ENCODE measurements around the gene SLC35G6. TPM values are rescaled to one million over a fixed set of nuclear protein-coding genes. Genes with fewer than 3 reads are reported as not detected.

Gene SLC35G6
- total RNA-seq, 2 donors from 2014 or later = not detected

- DNase-seq (ENCODE audit: low spot score) = no peak
- no peak overlapping the region for H3K4me3 ChIP-seq
- TF ChIP-seq POLR2AphosphoS5 (IDR thresholded peaks at IDR 0.05) (no peak), POLR2A (IDR thresholded peaks at IDR 0.05) (no peak), CTCF (IDR thresholded peaks at IDR 0.05) (no peak)
- H3K9me3 ChIP-seq = no peaks in the 10 kb centered on the region
- intact Hi-C loops (cut with DNase I) = no loop called here
- H3K27ac ChIP-seq = no peak overlapping the region
- 76% methylated on average over 8 of the region's 8 CpGs for WGBS
- H3K27me3 ChIP-seq (replicated peaks; ENCODE audit: insufficient read depth) = no peaks in the 10 kb centered on the region
- no peaks in the 10 kb centered on the region for H3K36me3 ChIP-seq
- H3K4me1 ChIP-seq (replicated peaks) = peaks cover 2% of the 10 kb centered on the region
Observed at GRCh38 chr17:7490144-7490543, 8.9 kb downstream of the SLC35G6 start.

- WGBS = 93% methylated on average over 1 of the region's 1 CpG
- H3K27ac ChIP-seq = no peak overlapping the region
- no peaks in the 10 kb centered on the region for H3K9me3 ChIP-seq
- no peaks in the 10 kb centered on the region for H3K27me3 ChIP-seq (replicated peaks; ENCODE audit: insufficient read depth)
- DNase-seq (ENCODE audit: low spot score) = no peak
- H3K4me1 ChIP-seq (replicated peaks) = no peaks in the 10 kb centered on the region
- peaks cover 4 to 10% of the 10 kb centered on the region in 2 donors for H3K36me3 ChIP-seq
- H3K4me3 ChIP-seq = no peak overlapping the region
- TF ChIP-seq POLR2A (IDR thresholded peaks at IDR 0.05) (no peak), CTCF (IDR thresholded peaks at IDR 0.05) (no peak), POLR2AphosphoS5 (IDR thresholded peaks at IDR 0.05) (no peak)
- intact Hi-C loops (cut with DNase I) = no loop called here
Observed at GRCh38 chr17:7491583-7491982, 10.3 kb downstream of the SLC35G6 start.

GRCh38 chr17:7493941-7494340 is 12.7 kb downstream of the SLC35G6 start:
- intact Hi-C loops (cut with DNase I) = no loop called here
- Histone ChIP-seq H3K36me3 (peaks cover 4 to 27% of the 10 kb centered on the region in 2 donors), H3K27ac (no peak overlapping the region), H3K4me1 (replicated peaks) (no peaks in the 10 kb centered on the region), H3K9me3 (no peaks in the 10 kb centered on the region), H3K27me3 (replicated peaks; ENCODE audit: insufficient read depth) (no peaks in the 10 kb centered on the region), H3K4me3 (no peak overlapping the region)
- DNase-seq (ENCODE audit: low spot score) = no peak
- WGBS = 89% methylated on average over 3 of the region's 3 CpGs
- no peak for TF ChIP-seq CTCF (IDR thresholded peaks at IDR 0.05)
- no peak for TF ChIP-seq POLR2AphosphoS5 (IDR thresholded peaks at IDR 0.05)
- no peak for TF ChIP-seq POLR2A (IDR thresholded peaks at IDR 0.05)

GRCh38 chr17:7495906-7496434 is 14.7 kb downstream of the SLC35G6 start:
- H3K4me3 ChIP-seq = no peak overlapping the region
- H3K36me3 ChIP-seq = peaks cover 13 to 38% of the 10 kb centered on the region in 2 donors
- TF ChIP-seq CTCF (IDR thresholded peaks at IDR 0.05) (no peak), POLR2AphosphoS5 (IDR thresholded peaks at IDR 0.05) (no peak), POLR2A (IDR thresholded peaks at IDR 0.05) (no peak)
- no peaks in the 10 kb centered on the region for H3K4me1 ChIP-seq (replicated peaks)
- DNase-seq (ENCODE audit: low spot score) = no peak
- intact Hi-C loops (cut with DNase I) = no loop called here
- H3K27ac ChIP-seq = no peak overlapping the region
- H3K27me3 ChIP-seq (replicated peaks; ENCODE audit: insufficient read depth) = no peaks in the 10 kb centered on the region
- H3K9me3 ChIP-seq = no peaks in the 10 kb centered on the region
- 83% methylated on average over 12 of the region's 12 CpGs for WGBS

GRCh38 chr17:7496470-7497183 is 15.4 kb downstream of the SLC35G6 start:
- Histone ChIP-seq H3K4me1 (replicated peaks) (no peaks in the 10 kb centered on the region), H3K4me3 (no peak overlapping the region), H3K36me3 (peaks cover 16 to 44% of the 10 kb centered on the region in 2 donors), H3K27me3 (replicated peaks; ENCODE audit: insufficient read depth) (no peaks in the 10 kb centered on the region), H3K27ac (no peak overlapping the region), H3K9me3 (no peaks in the 10 kb centered on the region)
- TF ChIP-seq POLR2A (IDR thresholded peaks at IDR 0.05) = no peak
- no peak for TF ChIP-seq CTCF (IDR thresholded peaks at IDR 0.05)
- no peak for TF ChIP-seq POLR2AphosphoS5 (IDR thresholded peaks at IDR 0.05)
- intact Hi-C loops (cut with DNase I) = no loop called here
- 88% methylated on average over 20 of the region's 20 CpGs for WGBS
- no peak for DNase-seq (ENCODE audit: low spot score)

All from prostate gland (tissue), 2 donors.